ENCODE data around the gene PCTP.

The PCTP gene

DNA sequence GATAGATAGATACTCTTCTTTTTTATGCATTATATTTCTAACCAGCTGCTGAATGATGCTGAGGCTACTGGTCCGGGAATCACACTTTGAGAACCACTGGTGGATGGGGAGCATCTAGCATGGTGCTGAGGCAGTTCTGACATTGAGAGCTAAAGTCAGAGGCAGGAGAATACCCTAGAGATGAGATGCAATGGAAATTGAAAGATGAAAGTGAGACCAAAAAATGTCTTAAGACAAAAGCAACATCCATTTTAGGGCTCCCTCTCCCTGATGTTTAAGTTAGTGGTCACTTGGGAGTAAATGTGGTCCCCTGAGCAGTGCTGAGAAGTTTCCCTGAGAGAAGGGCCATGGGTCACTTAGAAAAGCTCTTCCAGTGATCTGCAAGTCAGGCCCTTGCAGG, 6.8 kb downstream of the PCTP start:
- no peak for DNase-seq (ENCODE audit: low read depth)

DNA sequence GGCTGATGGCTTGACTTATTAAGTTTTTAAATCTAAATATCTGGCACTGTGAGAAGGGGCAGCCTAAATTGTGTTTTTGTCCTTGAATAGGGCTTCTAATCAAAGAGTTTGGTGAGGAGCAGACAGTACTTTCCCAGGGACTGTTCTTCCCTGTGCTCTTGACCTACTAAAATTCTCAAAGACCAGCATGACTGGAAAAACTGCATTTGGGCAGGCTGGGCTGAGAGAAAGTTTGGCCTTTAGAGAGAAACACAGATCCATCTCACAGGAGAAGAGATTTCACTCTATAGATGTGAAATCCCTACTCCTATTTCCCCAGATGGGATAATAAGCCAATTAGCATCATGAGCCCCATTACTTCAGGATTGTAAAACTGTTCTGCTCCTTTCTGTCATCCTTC, 7.3 kb downstream of the PCTP start:
- DNase-seq (ENCODE audit: low read depth): no peak

GRCh38 chr17:55760643-55761355, 9.9 kb downstream of the PCTP start:
- no peak for DNase-seq (ENCODE audit: low read depth)

- DNase-seq (ENCODE audit: low read depth): no peak
These were observed 11.4 kb downstream of the PCTP start for GRCh38 chr17:55762086-55762858.

DNA sequence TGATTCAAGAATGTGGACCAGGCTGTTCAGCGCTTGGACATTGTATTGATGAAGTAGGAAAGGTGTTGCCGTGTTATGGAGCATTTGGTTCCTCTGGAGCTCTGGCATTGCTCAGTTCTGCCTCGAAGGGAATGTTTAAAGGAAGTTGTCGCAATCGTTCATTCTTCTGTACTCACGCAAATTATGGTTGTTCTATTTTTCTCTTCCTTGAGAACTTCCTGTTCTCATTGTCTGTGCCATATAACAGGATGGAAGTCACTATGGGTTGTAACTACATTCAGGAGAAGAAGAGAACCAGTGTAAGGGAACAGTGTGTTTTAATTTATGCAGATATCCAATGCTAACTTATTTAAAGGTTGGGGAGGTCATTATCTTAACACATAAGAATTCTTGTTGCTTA, 13.0 kb downstream of the PCTP start:
- no peak for DNase-seq (ENCODE audit: low read depth)

DNA sequence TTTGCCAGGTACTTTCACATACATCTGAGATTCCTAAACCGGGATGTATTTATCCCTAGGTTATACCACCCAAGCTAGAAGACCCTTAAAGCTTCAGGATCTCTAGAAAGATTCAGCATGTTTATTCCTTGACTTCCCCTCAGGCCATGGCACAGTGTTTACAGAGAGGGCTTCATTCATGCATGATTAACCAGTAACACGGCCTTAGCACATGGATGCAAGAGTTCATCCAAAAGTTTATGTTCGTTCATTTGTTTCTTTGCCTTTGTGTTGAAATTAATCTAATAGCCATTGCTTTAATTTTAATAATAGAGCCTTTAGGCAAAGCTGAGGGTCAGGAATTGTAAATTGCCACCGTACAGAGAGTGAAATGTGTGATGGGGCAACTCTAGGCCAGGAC, 13.8 kb downstream of the PCTP start:
- DNase-seq (ENCODE audit: low read depth): no peak

GRCh38 chr17:55765472-55765871, 14.6 kb downstream of the PCTP start:
- DNase-seq (ENCODE audit: low read depth): no peak

DNA sequence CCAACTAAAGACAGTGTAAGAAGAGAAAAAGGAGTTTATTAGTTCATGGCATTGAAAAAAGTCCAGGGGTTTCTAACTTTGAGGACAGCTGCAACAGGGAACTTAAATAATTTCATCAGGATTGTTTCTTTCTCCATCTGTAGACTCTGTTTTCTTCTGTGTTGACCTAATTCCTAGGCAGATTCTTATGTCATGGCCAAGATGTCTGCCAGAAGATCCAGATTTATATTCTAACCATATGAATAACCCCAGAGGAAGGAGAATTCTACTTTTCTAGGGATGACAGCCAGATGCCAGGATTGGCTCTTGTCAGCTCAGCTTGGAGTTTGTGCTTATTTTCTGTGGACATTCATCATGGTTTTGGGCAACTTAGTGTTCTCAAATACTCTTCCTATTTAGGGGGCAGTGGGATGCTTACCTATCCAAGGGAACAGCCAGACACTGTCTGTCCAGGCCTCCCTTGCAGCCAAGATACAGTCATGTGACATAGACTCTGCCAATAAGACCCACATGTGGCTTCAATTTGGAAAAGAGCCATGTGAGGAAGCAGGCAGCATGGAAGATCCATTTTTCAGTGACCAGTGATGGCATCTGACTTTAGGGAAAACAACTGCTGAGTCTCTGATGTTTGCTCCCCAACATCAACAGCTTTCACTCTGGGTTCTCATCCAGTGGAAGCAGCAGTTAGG, 18.2 kb downstream of the PCTP start:
- no peak for DNase-seq (ENCODE audit: low read depth)

DNA sequence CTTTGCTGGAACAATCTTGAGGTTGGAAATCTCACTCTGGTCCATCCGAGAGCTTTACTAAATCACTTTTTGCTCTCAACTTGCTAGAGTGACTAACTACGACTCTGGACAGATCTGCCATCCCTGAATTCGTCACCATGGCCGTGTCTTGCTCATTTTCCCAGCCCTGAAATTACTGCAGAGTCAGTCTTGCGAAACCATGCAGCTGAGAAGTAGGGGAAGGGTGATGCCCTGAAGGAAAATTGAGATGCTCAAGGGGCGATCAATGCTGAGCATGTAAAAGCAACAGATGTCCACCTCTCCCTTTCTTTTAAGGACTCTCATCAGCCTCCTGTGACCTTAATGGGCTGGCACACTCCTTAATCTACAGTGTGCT, 18.8 kb downstream of the PCTP start:
- DNase-seq (ENCODE audit: low read depth): no peak

DNA sequence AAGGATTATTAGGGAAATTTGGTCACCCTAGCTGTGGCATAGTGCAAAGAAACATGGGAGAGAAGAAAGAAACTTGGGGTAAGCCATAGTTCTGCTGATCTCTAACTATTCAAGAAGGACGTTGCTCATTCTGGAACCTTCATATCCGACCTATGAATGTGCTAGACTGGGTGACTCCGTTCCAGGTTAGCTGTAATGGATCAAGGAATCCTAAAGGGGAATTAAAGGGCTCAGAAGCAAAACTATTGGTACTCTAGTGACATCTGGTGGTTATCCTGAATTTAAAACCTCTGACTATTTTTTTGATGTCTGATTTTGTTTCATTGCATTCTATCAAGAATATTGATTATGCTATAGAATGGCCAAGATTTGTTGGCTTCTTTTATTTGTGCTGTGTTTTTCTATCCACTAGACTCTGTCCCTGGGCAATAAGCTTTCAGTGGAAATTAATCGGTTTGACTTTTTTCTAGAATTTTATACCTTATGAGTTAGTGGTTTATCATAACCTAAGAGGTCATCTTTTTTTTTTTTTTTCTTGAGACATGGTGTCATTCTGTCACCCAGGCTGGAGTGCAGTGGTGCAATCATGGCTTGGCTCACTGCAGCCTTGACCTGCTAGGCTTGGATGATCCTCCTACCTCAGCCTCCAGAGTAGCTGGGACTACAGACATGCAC, 19.5 kb downstream of the PCTP start:
- no peak for DNase-seq (ENCODE audit: low read depth)

DNA sequence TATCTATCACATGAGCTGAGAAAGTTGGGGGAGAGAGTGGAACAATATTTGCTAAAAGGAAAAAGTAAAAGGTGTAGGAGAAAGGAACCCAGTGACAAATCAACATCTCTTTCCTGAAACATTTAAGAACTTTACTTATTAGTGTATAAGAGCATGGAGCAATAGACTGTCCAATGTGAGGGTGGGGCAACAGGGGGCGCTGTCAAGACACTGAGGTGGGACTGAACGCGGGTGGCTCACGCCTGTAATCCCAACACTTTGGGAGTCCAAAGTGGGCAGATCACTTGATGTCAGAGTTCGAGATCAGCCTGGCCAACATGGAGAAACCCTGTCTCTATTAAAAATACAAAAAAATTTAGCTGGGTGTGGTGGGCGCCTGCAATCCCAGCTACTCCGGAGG, 21.2 kb downstream of the PCTP start:
- DNase-seq (ENCODE audit: low read depth): no peak

GRCh38 chr17:55773671-55774070, 22.8 kb downstream of the PCTP start:
- no peak for DNase-seq (ENCODE audit: low read depth)

GRCh38 chr17:55774846-55775271, 24.0 kb downstream of the PCTP start:
- DNase-seq (ENCODE audit: low read depth): no peak

DNA sequence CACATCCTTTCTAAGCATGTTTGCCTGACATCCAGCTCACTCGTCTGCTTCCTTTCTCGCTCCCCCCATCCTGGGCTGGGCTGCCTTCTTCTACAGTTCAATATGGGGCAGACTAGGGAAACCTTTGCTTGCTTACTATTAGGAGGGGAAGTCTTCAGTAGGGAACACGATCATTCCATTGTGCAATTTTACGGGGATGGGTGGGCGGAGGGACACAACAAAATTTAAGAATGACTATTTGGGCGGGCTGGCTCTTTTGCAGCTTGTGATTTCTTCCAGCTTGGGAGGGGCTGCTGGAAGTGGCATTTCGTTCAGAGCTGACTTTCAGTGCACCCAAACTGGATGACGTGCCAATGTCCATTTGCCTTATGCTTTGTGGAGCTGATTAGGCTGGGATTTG, 25.4 kb downstream of the PCTP start:
- no peak for DNase-seq (ENCODE audit: low read depth)

GRCh38 chr17:55777471-55777971, 26.7 kb downstream of the PCTP start:
- no peak for DNase-seq (ENCODE audit: low read depth)

DNA sequence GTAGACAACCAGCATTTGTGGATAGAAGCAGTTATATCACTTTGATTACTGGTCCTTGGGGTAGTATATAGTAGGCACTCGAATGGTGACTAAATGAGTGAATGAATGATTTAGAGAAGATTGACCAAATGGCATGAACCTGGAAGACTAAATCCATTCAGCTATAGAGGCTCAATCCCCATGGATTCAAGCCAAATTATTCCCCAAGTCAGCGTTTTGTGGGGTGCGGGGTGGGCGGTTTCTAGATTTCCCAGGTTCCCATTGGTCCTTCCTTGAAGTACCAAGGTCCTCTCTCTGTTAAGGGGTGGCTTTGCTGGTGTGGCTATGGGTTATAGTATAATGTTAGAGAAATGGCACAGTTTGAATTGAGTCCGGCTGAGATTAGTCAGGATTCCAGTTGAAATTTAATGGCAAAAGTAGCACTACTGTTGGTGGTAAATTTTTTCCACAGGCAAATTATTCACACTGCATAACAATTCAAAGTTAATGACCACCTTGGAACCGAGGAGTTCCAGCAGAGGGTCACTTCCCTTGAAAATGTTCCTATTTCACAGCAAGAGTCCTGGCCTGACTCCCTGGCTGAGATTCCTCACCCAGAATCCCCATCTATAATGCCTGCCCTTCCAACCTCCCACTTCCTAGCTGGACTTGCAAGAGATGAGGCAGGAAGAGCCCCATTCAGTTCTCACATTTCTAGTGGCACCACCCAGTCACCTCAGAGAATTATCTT, 27.7 kb downstream of the PCTP start:
- DNase-seq (ENCODE audit: low read depth): no peak

DNA sequence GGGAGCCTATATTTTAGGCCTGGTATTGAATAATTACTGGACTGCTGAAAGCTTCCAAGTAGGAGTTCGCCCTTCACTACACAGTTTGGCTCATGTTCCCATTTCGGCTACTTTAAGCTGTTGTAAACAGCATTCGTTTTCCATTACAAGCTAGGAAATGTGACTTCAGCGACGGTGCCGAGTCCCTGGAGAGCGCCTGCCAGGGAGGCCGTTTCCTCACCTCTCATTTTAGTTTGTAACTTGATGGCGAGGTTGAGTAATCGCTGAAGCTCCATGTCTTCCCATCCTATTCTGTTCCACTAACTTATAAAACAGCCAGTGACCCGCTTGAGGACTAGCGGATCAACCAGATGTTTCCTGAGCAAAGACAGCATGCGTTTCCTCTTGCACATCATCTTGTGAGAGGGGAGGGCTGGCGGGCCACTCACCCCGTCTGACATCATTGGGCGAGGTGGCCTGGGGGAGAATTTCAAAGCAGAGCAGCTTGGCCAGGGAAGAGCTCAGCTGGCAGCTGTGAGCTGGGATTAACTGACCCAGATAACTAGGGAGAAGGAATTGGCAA, 32.9 kb downstream of the PCTP start:
- DNase-seq (ENCODE audit: low read depth): no peak

DNA sequence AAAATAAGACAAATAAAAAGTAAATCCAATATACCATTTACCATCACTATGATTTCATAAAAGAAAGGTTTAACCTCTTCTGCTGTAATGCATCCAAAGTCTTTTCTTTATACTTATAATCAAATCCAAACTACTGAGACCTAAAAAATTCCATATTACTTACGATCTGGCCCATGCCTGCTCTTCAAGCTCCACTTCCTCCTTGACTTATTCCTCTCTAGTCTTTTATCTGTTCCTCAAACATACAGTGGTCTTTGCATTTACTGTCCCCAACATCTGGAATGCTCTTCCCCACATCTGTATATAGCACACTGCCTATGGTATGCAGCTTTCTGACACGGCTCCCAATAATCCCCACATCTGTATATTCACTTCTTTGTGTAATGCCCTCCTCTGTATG, 33.8 kb downstream of the PCTP start:
- DNase-seq (ENCODE audit: low read depth): no peak

- DNase-seq (ENCODE audit: low read depth): no peak
These were observed 34.3 kb downstream of the PCTP start for GRCh38 chr17:55785181-55785580.

GRCh38 chr17:55793272-55793671, 42.4 kb downstream of the PCTP start:
- DNase-seq (ENCODE audit: low read depth): no peak

GRCh38 chr17:55794725-55795482, 44.1 kb downstream of the PCTP start:
- DNase-seq (ENCODE audit: low read depth): no peak
